ENCODE measurements around the gene SPATA45. TPM values are rescaled to one million over a fixed set of nuclear protein-coding genes. Genes with fewer than 3 reads are reported as not detected.

SPATA45 gene
- total and polyA plus RNA-seq, 2 of the 13 experiments (the other 11 are each of a cell fraction or from before 2014, with no cell fraction given), result 0.17 to 0.64 TPM

DNA sequence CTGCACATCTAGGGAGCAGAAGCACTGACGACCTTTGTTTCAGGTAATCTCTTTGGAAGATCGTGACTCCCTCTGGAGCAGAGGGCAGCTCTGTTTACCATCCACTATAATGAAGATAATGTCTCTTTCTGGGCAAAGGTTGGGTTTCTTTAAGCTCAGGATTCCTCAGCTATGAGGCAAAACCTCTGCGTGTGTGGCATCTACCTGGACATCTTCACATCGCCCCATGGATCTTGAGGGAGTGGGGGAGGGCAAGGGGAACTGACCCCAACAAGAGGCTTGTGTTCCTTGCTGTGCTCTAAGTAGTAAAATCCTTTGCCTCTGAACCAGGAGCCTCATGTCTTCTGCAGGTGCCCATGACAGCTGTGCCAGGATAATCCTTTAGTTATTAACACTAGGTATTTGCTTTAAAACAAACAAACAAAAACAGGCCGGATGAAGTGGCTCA is 19.6 kb downstream of the SPATA45 start (continued):
- TF ChIP-seq YEATS2 (CRISPR knock-in tag; IDR thresholded peaks at IDR 0.05; ENCODE audit: borderline replicate concordance) (no peak), ZNF30 (CRISPR knock-in tag; IDR thresholded peaks at IDR 0.05) (no peak), THYN1 (CRISPR knock-in tag; IDR thresholded peaks at IDR 0.05; ENCODE audit: borderline replicate concordance, low read depth) (no peak), EED (CRISPR knock-in tag; IDR thresholded peaks at IDR 0.05) (no peak), MEIS2 (CRISPR knock-in tag; IDR thresholded peaks at IDR 0.05) (no peak), SP5 (CRISPR knock-in tag; IDR thresholded peaks at IDR 0.05; ENCODE audit: borderline replicate concordance, low read depth) (no peak), ZMYM3 (CRISPR knock-in tag; IDR thresholded peaks at IDR 0.05) (no peak), IKZF1 (IDR thresholded peaks at IDR 0.05) (no peak), ASH2L (IDR thresholded peaks at IDR 0.05; ENCODE audit: insufficient read length, low read depth, low read length) (peak; percentile 61), ZNF350 (CRISPR knock-in tag; IDR thresholded peaks at IDR 0.05; ENCODE audit: borderline replicate concordance, low read depth) (no peak), CENPX (CRISPR knock-in tag; IDR thresholded peaks at IDR 0.05) (no peak)
- TF ChIP-seq, protein P1, sequence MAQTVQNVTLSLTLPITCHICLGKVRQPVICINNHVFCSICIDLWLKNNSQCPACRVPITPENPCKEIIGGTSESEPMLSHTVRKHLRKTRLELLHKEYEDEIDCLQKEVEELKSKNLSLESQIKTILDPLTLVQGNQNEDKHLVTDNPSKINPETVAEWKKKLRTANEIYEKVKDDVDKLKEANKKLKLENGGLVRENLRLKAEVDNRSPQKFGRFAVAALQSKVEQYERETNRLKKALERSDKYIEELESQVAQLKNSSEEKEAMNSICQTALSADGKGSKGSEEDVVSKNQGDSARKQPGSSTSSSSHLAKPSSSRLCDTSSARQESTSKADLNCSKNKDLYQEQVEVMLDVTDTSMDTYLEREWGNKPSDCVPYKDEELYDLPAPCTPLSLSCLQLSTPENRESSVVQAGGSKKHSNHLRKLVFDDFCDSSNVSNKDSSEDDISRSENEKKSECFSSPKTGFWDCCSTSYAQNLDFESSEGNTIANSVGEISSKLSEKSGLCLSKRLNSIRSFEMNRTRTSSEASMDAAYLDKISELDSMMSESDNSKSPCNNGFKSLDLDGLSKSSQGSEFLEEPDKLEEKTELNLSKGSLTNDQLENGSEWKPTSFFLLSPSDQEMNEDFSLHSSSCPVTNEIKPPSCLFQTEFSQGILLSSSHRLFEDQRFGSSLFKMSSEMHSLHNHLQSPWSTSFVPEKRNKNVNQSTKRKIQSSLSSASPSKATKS (CRISPR knock-in tag; IDR thresholded peaks at IDR 0.05), result no peak
- TF ChIP-seq, protein P2, sequence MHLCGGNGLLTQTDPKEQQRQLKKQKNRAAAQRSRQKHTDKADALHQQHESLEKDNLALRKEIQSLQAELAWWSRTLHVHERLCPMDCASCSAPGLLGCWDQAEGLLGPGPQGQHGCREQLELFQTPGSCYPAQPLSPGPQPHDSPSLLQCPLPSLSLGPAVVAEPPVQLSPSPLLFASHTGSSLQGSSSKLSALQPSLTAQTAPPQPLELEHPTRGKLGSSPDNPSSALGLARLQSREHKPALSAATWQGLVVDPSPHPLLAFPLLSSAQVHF (CRISPR knock-in tag; IDR thresholded peaks at IDR 0.05), result no peak
- TF ChIP-seq, protein P3, sequence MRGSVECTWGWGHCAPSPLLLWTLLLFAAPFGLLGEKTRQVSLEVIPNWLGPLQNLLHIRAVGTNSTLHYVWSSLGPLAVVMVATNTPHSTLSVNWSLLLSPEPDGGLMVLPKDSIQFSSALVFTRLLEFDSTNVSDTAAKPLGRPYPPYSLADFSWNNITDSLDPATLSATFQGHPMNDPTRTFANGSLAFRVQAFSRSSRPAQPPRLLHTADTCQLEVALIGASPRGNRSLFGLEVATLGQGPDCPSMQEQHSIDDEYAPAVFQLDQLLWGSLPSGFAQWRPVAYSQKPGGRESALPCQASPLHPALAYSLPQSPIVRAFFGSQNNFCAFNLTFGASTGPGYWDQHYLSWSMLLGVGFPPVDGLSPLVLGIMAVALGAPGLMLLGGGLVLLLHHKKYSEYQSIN (CRISPR knock-in tag; IDR thresholded peaks at IDR 0.05; ENCODE audit: borderline replicate concordance), result no peak
- TF ChIP-seq, protein P4, sequence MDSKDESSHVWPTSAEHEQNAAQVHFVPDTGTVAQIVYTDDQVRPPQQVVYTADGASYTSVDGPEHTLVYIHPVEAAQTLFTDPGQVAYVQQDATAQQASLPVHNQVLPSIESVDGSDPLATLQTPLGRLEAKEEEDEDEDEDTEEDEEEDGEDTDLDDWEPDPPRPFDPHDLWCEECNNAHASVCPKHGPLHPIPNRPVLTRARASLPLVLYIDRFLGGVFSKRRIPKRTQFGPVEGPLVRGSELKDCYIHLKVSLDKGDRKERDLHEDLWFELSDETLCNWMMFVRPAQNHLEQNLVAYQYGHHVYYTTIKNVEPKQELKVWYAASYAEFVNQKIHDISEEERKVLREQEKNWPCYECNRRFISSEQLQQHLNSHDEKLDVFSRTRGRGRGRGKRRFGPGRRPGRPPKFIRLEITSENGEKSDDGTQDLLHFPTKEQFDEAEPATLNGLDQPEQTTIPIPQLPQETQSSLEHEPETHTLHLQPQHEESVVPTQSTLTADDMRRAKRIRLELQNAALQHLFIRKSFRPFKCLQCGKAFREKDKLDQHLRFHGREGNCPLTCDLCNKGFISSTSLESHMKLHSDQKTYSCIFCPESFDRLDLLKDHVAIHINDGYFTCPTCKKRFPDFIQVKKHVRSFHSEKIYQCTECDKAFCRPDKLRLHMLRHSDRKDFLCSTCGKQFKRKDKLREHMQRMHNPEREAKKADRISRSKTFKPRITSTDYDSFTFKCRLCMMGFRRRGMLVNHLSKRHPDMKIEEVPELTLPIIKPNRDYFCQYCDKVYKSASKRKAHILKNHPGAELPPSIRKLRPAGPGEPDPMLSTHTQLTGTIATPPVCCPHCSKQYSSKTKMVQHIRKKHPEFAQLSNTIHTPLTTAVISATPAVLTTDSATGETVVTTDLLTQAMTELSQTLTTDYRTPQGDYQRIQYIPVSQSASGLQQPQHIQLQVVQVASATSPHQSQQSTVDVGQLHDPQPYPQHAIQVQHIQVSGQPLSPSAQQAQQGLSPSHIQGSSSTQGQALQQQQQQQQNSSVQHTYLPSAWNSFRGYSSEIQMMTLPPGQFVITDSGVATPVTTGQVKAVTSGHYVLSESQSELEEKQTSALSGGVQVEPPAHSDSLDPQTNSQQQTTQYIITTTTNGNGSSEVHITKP (CRISPR knock-in tag; IDR thresholded peaks at IDR 0.05; ENCODE audit: low read depth), result no peak
- TF ChIP-seq, protein P5, sequence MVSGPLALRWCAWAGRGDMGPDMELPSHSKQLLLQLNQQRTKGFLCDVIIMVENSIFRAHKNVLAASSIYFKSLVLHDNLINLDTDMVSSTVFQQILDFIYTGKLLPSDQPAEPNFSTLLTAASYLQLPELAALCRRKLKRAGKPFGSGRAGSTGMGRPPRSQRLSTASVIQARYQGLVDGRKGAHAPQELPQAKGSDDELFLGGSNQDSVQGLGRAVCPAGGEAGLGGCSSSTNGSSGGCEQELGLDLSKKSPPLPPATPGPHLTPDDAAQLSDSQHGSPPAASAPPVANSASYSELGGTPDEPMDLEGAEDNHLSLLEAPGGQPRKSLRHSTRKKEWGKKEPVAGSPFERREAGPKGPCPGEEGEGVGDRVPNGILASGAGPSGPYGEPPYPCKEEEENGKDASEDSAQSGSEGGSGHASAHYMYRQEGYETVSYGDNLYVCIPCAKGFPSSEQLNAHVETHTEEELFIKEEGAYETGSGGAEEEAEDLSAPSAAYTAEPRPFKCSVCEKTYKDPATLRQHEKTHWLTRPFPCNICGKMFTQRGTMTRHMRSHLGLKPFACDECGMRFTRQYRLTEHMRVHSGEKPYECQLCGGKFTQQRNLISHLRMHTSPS (CRISPR knock-in tag; IDR thresholded peaks at IDR 0.05; ENCODE audit: low read depth), result peak; percentile 84

Measured in HepG2 (cell line).